ENCODE results near the gene NDRG4.
"Not testable (repeated sequence)": the region's sequence is repeated elsewhere in the genome, so short reads cannot be mapped to it uniquely, and the experiment has no call there.

Gene NDRG4

GRCh38 chr16:58466396-58466795, 33.5 kb upstream of the NDRG4 start:
- no peak for DNase-seq

GRCh38 chr16:58467905-58468304, 32.0 kb upstream of the NDRG4 start:
- no peak for DNase-seq

- DNase-seq = no peak
Observed at GRCh38 chr16:58471209-58471975, 28.6 kb upstream of the NDRG4 start.

- no peak for DNase-seq
Observed at GRCh38 chr16:58472266-58472665, 27.7 kb upstream of the NDRG4 start.

GRCh38 chr16:58472827-58473226, 27.1 kb upstream of the NDRG4 start:
- DNase-seq = no peak

GRCh38 chr16:58474296-58474695, 25.6 kb upstream of the NDRG4 start:
- DNase-seq = no peak

- DNase-seq = no peak
Observed at GRCh38 chr16:58475091-58475619, 24.8 kb upstream of the NDRG4 start.

- no peak for DNase-seq
Observed at GRCh38 chr16:58476791-58477190, 23.2 kb upstream of the NDRG4 start.

GRCh38 chr16:58478427-58478826, 21.5 kb upstream of the NDRG4 start:
- DNase-seq = no peak

GRCh38 chr16:58481226-58481869, 18.6 kb upstream of the NDRG4 start:
- DNase-seq = no peak

GRCh38 chr16:58481931-58482330, 18.0 kb upstream of the NDRG4 start:
- DNase-seq = no peak

- DNase-seq = no peak
Observed at GRCh38 chr16:58485184-58485887, 14.6 kb upstream of the NDRG4 start.

GRCh38 chr16:58487566-58488351, 12.2 kb upstream of the NDRG4 start:
- DNase-seq = peak; percentile 52

- no peak for DNase-seq
Observed at GRCh38 chr16:58488531-58488930, 11.4 kb upstream of the NDRG4 start.

GRCh38 chr16:58490065-58490464, 9.9 kb upstream of the NDRG4 start:
- DNase-seq = no peak

- not testable (repeated sequence) for DNase-seq
Observed at GRCh38 chr16:58490539-58490938, 9.4 kb upstream of the NDRG4 start.

GRCh38 chr16:58492066-58492465, 7.9 kb upstream of the NDRG4 start:
- DNase-seq = no peak

- no peak for DNase-seq
Observed at GRCh38 chr16:58492735-58493134, 7.2 kb upstream of the NDRG4 start.

- no peak for DNase-seq
Observed at GRCh38 chr16:58493756-58494431, 6.0 kb upstream of the NDRG4 start.

- peak; percentile 95 for DNase-seq
Observed at GRCh38 chr16:58494981-58495520, 4.9 kb upstream of the NDRG4 start.

- no peak for DNase-seq
Observed at GRCh38 chr16:58495521-58496331, 4.2 kb upstream of the NDRG4 start.
